NCI-H2171 treated with DMSO at 0.1 percent for 48 hours (cell line): ENCODE data around the gene EDEM3.
"Not testable (repeated sequence)": the region's sequence is repeated elsewhere in the genome, so short reads cannot be mapped to it uniquely, and the experiment has no call there.

ENCODE experiments used
- DNase-seq: peaks from one replicate; lab custom pipeline; 2025; lab: John Stamatoyannopoulos, UW

EDEM3 gene

GRCh38 chr1:184768467-184768866, 13.8 kb upstream of the EDEM3 start:
- no peak for DNase-seq

GRCh38 chr1:184767591-184767990, 12.9 kb upstream of the EDEM3 start:
- DNase-seq: no peak

- no peak for DNase-seq
These were observed 9.8 kb upstream of the EDEM3 start for GRCh38 chr1:184764483-184764882.

GRCh38 chr1:184763520-184763919, 8.9 kb upstream of the EDEM3 start:
- not testable (repeated sequence) for DNase-seq

GRCh38 chr1:184761969-184762485, 7.4 kb upstream of the EDEM3 start:
- DNase-seq: no peak

GRCh38 chr1:184759651-184760050, 5.0 kb upstream of the EDEM3 start:
- DNase-seq: no peak

- no peak for DNase-seq
These were observed 4.5 kb upstream of the EDEM3 start for GRCh38 chr1:184759112-184759511.

GRCh38 chr1:184757891-184758290, 3.2 kb upstream of the EDEM3 start:
- no peak for DNase-seq

GRCh38 chr1:184757406-184757805, 2.7 kb upstream of the EDEM3 start:
- no peak for DNase-seq

- no peak for DNase-seq
These were observed 788 bp upstream of the EDEM3 start for GRCh38 chr1:184755226-184756065.

GRCh38 chr1:184753608-184754475, 816 bp downstream of the EDEM3 start:
- DNase-seq: peak; percentile 71

- no peak for DNase-seq
These were observed 1.5 kb downstream of the EDEM3 start for GRCh38 chr1:184753117-184753516.

GRCh38 chr1:184752656-184753055, 2.0 kb downstream of the EDEM3 start:
- no peak for DNase-seq

- no peak for DNase-seq
These were observed 5.9 kb downstream of the EDEM3 start for GRCh38 chr1:184748740-184749139.

- no peak for DNase-seq
These were observed 7.3 kb downstream of the EDEM3 start for GRCh38 chr1:184747089-184747955.

GRCh38 chr1:184745929-184746638, 8.6 kb downstream of the EDEM3 start:
- peak; percentile 87 for DNase-seq

GRCh38 chr1:184745110-184745509, 9.5 kb downstream of the EDEM3 start:
- DNase-seq: no peak

- no peak for DNase-seq
These were observed 11.4 kb downstream of the EDEM3 start for GRCh38 chr1:184743062-184743756.

GRCh38 chr1:184740344-184740743, 14.3 kb downstream of the EDEM3 start:
- no peak for DNase-seq

- no peak for DNase-seq
These were observed 14.9 kb downstream of the EDEM3 start for GRCh38 chr1:184739796-184740195.

- DNase-seq: no peak
These were observed 15.6 kb downstream of the EDEM3 start for GRCh38 chr1:184739070-184739469.
